A673 (cell line): ENCODE measurements around the gene PFN3. TPM values are rescaled to one million over a fixed set of nuclear protein-coding genes. Genes with fewer than 3 reads are reported as not detected.
"Not testable (repeated sequence)": the region's sequence is repeated elsewhere in the genome, so short reads cannot be mapped to it uniquely, and the experiment has no call there.

ENCODE experiments used
- BruUV-seq: library from RNA; stranded (reverse); fragments of 400-500 nt; replicated peaks from 2 replicates; lab custom pipeline; 2021; lab: Mats Ljungman, UMichigan
- CTCF ChIA-PET: fragments of 300-600 bp; sonication (Branson Sonifier 250); formaldehyde crosslinking; loops from one replicate; lab custom pipeline; 2022; ENCODE audit warnings: antibody characterized with exemption; lab: Charles Lee
- POLR2A ChIA-PET: fragments of 300-600 bp; sonication (Branson Sonifier 250); formaldehyde crosslinking; loops from one replicate; lab custom pipeline; 2022; ENCODE audit warnings: antibody characterized with exemption; ENCODE audit not compliant: low non-redundant PET; lab: Charles Lee
- DNase-seq: peaks from one replicate; pipeline ENCODE4 v3.0.0-alpha.2; 2015; ENCODE audit warnings: low spot score
- H3K27ac ChIP-seq: fragments of 200-600 bp; sonication (generic); 2 replicates; pipeline ENCODE4 v1.5.1; 2016; ENCODE audit warnings: mixed run types, low read depth, mild to moderate bottlenecking, mixed read lengths, antibody characterized with exemption, low read length; ENCODE audit not compliant: poor library complexity, severe bottlenecking
- H3K27me3 ChIP-seq: fragments of 200-600 bp; sonication (generic); replicated peaks from 2 replicates; pipeline ENCODE4 v1.6.1; 2017; ENCODE audit warnings: mixed run types, low read depth, mild to moderate bottlenecking, mixed read lengths, antibody characterized with exemption, low read length; ENCODE audit not compliant: insufficient read depth, poor library complexity
- H3K36me3 ChIP-seq: fragments of 200-600 bp; sonication (generic); 2 replicates; pipeline ENCODE4 v1.6.1; 2016; ENCODE audit warnings: mixed run types, mild to moderate bottlenecking, mixed read lengths, antibody characterized with exemption, low read length; ENCODE audit not compliant: insufficient read depth, poor library complexity, severe bottlenecking
- H3K4me1 ChIP-seq: fragments of 200-600 bp; sonication (generic); 2 replicates; pipeline ENCODE4 v1.6.1; 2017; ENCODE audit warnings: mixed run types, mild to moderate bottlenecking, mixed read lengths, antibody characterized with exemption, low read length; ENCODE audit not compliant: insufficient read depth, poor library complexity, severe bottlenecking
- H3K4me3 ChIP-seq: fragments of 200-600 bp; sonication (generic); 2 replicates; pipeline ENCODE4 v1.5.1; 2016; ENCODE audit warnings: low read depth, mixed run types, mild to moderate bottlenecking, mixed read lengths, low read length; ENCODE audit not compliant: poor library complexity, severe bottlenecking
- H3K9me3 ChIP-seq: fragments of 200-600 bp; sonication (generic); 2 replicates; pipeline ENCODE4 v1.6.1; 2016; ENCODE audit warnings: mixed run types, low read depth, mild to moderate bottlenecking, mixed read lengths, antibody characterized with exemption, low read length; ENCODE audit not compliant: poor library complexity, severe bottlenecking
- CTCF ChIP-seq: fragments of 300-800, 200-600 bp; sonication (generic); conservative IDR thresholded peaks from 2 replicates; pipeline ENCODE4 v1.5.1; 2017; ENCODE audit warnings: low read depth, mild to moderate bottlenecking, antibody characterized with exemption, low read length, moderate library complexity, mixed read lengths
- EZH2 ChIP-seq: fragments of 200-600 bp; sonication (generic); IDR thresholded peaks from 2 replicates; pipeline ENCODE4 v1.6.1; 2017; ENCODE audit warnings: borderline replicate concordance, low read depth, mild to moderate bottlenecking, mixed read lengths, antibody characterized with exemption, low read length; ENCODE audit not compliant: poor library complexity, severe bottlenecking
- intact Hi-C: fragments of 100-400 bp; cut with micrococcal nuclease; formaldehyde crosslinking; loops from one replicate; pipeline ENCODE4 v1.10.0; 2022; ENCODE audit not compliant: unreplicated experiment
- total RNA-seq: library from RNA; stranded (reverse); gene quantifications from 2 replicates; pipeline ENCODE4 v1.2.3, GENCODE V29; 2021

PFN3 gene
- total RNA-seq, 1 experiment from 2014 or later, result not detected

- Histone ChIP-seq H3K36me3 (no peaks in the 10 kb centered on the region), H3K27me3 (no peaks in the 10 kb centered on the region), H3K4me1 (peaks cover 20% of the 10 kb centered on the region), H3K4me3 (peak overlapping the region; percentile 35), H3K27ac (no peak overlapping the region), H3K9me3 (no peaks in the 10 kb centered on the region)
- ChIA-PET CTCF (no interaction called here), POLR2A (no interaction called here)
- peak; percentile 61 for DNase-seq
- TF ChIP-seq EZH2 (no peak), CTCF (no peak)
- intact Hi-C loops, result no loop called here
- no TSS peak for BruUV-seq
These were observed 37.6 kb downstream of the PFN3 start for GRCh38 chr5:177362610-177363507.

GRCh38 chr5:177362292-177362609, 38.2 kb downstream of the PFN3 start:
- BruUV-seq, result no TSS peak
- no peak overlapping the region for H3K4me3 ChIP-seq
- intact Hi-C loops, result no loop called here
- TF ChIP-seq EZH2 (no peak), CTCF (no peak)
- ChIA-PET CTCF (no interaction called here), POLR2A (no interaction called here)
- no peaks in the 10 kb centered on the region for H3K36me3 ChIP-seq
- DNase-seq, result no peak
- no peak overlapping the region for H3K27ac ChIP-seq
- H3K27me3 ChIP-seq, result no peaks in the 10 kb centered on the region
- no peaks in the 10 kb centered on the region for H3K9me3 ChIP-seq
- H3K4me1 ChIP-seq, result peaks cover 15% of the 10 kb centered on the region

DNA sequence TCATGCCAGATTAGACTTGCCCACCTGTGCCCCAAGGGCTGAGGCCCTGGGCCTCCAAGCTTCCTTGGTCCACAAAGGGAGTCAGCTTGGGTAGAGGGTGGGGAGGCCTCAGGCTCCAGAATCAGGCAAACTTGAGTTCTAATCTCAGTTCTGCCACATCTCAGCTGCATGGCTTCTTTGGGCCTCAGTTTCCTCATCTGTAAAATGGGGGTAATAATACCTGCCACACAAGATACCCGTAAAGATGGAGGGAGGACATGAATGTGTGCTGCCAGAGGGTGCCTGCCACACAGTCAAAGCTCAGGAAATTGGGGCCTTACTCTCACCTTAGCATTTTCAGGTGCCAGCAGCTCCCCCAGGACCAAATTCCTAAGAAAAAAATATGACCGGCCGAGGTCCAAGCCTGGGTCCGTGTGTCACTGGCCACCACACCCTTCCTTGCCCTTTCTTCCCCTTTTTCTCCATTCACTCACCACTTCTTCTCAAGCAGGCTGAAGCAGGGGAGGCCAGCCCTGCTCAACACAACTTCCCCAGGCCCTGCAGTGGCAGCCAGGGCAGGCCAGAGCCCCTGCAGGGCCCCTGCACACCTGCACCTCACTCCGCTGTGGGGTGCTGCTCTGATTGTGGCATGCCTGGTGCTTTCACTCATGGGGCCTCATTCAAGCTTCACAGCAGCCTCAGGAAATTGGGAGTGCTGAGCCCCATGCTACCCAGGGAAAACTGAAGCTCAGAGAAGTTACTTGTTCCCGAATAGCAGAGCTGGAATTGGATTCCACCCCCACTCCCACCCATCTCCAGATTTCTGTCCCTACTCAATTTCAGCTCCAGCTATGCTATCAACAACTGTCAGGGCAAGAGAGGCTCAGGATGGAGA, 38.8 kb downstream of the PFN3 start:
- H3K4me3 ChIP-seq, result no peak overlapping the region
- no peak for DNase-seq
- no peak overlapping the region for H3K27ac ChIP-seq
- H3K27me3 ChIP-seq, result no peaks in the 10 kb centered on the region
- CTCF ChIA-PET, result no interaction called here
- BruUV-seq, result no TSS peak
- TF ChIP-seq CTCF (no peak), EZH2 (no peak)
- POLR2A ChIA-PET, result no interaction called here
- intact Hi-C loops, result no loop called here
- no peaks in the 10 kb centered on the region for H3K9me3 ChIP-seq
- H3K4me1 ChIP-seq, result peaks cover 9% of the 10 kb centered on the region
- no peaks in the 10 kb centered on the region for H3K36me3 ChIP-seq

DNA sequence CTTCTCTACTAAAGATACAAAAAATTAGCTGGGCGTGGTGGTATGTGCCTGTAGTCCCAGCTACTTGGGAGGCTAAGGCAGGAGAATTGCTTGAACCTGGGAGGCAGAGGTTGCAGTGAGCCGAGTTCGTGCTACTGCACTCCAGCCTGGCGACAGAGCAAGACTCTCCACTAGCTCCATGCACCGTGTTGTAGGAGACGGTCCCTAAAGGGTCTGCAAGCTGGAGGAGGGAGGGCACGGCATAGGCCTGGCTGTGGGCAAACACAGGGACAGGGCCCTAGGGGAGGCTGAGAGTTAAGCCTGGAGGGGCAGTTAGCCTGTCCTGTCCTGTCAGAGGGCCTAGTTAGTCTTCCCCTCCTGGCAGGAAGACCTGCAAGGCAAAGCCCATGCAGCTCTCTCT, 39.7 kb downstream of the PFN3 start:
- DNase-seq, H3K27ac ChIP-seq, H3K4me1 ChIP-seq, POLR2A ChIA-PET, H3K4me3 ChIP-seq, BruUV-seq, intact Hi-C loops, H3K36me3 ChIP-seq, CTCF ChIA-PET, H3K27me3 ChIP-seq, H3K9me3 ChIP-seq: not testable (repeated sequence)
